Testis (tissue), 2 donors: Measurements from ENCODE around the gene SIL1.

Experiments
- POLR2A ChIP-seq: fragments of 450-650 bp; IDR thresholded peaks from one replicate; pipeline ENCODE4 v1.6.1; 2017; ENCODE audit warnings: antibody characterized with exemption, mild to moderate bottlenecking, moderate library complexity
- TF ChIP-seq, protein P1 (sequence below), 3 experiments: fragments of 450-650 bp in 2 of 3; fragments of 200-600 bp in 1 of 3; sonication (generic) in 1 of 3; IDR thresholded peaks; one replicate each; pipeline ENCODE4 v1.5.1; 2016 to 2019; ENCODE audit warnings: antibody characterized with exemption in 3 of 3, mild to moderate bottlenecking in 2 of 3, moderate library complexity in 1 of 3

DNA sequence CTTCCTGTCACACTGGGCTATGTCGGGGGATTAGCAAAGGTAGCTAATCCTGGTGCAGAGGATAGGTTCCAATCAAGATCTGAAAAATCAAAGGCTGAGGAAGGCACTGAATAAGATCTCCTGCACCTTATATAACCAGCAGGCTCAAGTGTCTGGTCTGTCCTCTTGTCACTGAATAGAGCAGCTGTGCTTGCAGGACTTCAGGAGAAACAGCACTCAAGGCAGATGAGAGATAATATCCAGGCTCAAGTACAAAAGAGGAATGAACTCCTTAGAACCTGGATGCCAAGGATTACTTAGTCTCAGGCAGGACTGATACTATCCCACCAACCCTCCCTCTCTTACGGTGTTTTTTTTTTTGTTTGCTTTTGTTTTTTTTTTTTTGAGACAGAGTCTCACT, 214.2 kb downstream of the SIL1 start:
- TF ChIP-seq, protein P1, sequence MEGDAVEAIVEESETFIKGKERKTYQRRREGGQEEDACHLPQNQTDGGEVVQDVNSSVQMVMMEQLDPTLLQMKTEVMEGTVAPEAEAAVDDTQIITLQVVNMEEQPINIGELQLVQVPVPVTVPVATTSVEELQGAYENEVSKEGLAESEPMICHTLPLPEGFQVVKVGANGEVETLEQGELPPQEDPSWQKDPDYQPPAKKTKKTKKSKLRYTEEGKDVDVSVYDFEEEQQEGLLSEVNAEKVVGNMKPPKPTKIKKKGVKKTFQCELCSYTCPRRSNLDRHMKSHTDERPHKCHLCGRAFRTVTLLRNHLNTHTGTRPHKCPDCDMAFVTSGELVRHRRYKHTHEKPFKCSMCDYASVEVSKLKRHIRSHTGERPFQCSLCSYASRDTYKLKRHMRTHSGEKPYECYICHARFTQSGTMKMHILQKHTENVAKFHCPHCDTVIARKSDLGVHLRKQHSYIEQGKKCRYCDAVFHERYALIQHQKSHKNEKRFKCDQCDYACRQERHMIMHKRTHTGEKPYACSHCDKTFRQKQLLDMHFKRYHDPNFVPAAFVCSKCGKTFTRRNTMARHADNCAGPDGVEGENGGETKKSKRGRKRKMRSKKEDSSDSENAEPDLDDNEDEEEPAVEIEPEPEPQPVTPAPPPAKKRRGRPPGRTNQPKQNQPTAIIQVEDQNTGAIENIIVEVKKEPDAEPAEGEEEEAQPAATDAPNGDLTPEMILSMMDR (IDR thresholded peaks at IDR 0.05): no peak
- no peak for TF ChIP-seq POLR2A
